Breast epithelium (tissue), 4 donors: ENCODE results near the gene CENPP. TPM values are rescaled to one million over a fixed set of nuclear protein-coding genes. Genes with fewer than 3 reads are reported as not detected.

Source experiments
- DNase-seq, 2 donors: peaks; one replicate each; pipeline ENCODE4 v3.0.0-alpha.2; 2019; ENCODE audit warnings: low spot score in 2 of 2
- H3K27ac ChIP-seq, 2 donors: fragments of 200-600 bp; sonication (generic) in 1 of 2; one replicate each; pipeline ENCODE4 v1.5.1; 2016 to 2019; ENCODE audit warnings: mild to moderate bottlenecking in 1 of 2
- H3K27me3 ChIP-seq, 2 donors: fragments of 200-600 bp; sonication (generic) in 1 of 2; one replicate each; pipeline versions ENCODE4 v1.5.1 to v1.6.0; 2017 to 2019; ENCODE audit warnings: control low read depth in 1 of 2, mild to moderate bottlenecking in 1 of 2
- H3K36me3 ChIP-seq: fragments of 200-600 bp; one replicate; pipeline ENCODE4 v1.5.1; 2019
- H3K4me1 ChIP-seq, 2 donors: fragments of 200-600 bp; sonication (generic); one replicate each; pipeline ENCODE4 v1.5.1; 2016 to 2019; ENCODE audit warnings: control low read depth in 1 of 2
- H3K4me3 ChIP-seq, 3 donors: fragments of 200-600 bp; sonication (generic); 1 replicate in 2 of 3; 2 replicates in 1 of 3; pipeline ENCODE4 v1.5.1; 2016 to 2019; ENCODE audit warnings: mild to moderate bottlenecking in 3 of 3, moderate library complexity in 2 of 3
- H3K9me3 ChIP-seq, 2 donors: fragments of 200-600 bp; sonication (generic) in 1 of 2; one replicate each; pipeline ENCODE4 v1.5.1; 2016 to 2019; ENCODE audit warnings: control low read depth in 1 of 2
- CTCF ChIP-seq, 3 donors: fragments of 450-650 bp; IDR thresholded peaks; one replicate each; pipeline ENCODE4 v1.5.1; 2016 to 2017; ENCODE audit warnings: antibody characterized with exemption in 3 of 3, mild to moderate bottlenecking in 3 of 3, moderate library complexity in 3 of 3
- POLR2A ChIP-seq: fragments of 450-650 bp; IDR thresholded peaks from one replicate; pipeline ENCODE4 v1.6.1; 2016; ENCODE audit warnings: antibody characterized with exemption, mild to moderate bottlenecking, moderate library complexity
- POLR2AphosphoS5 ChIP-seq, 3 donors: sonication (generic); formaldehyde crosslinking; IDR thresholded peaks; one replicate each; pipeline ENCODE4 v1.6.1; 2017; ENCODE audit warnings: antibody characterized with exemption in 3 of 3
- intact Hi-C: fragments of 100-400 bp; cut with DNase I; formaldehyde crosslinking; loops from one replicate; pipeline ENCODE4 v1.15.1; 2023; ENCODE audit warnings: low total_unique reads
- total RNA-seq, 3 donors: library from RNA; depleted of rRNA; stranded (reverse); fragments of >200 nt; gene quantifications; one replicate each; pipeline ENCODE4 v1.1.0, GENCODE V29; 2016

CENPP gene
- total RNA-seq, 3 donors from 2014 or later, result 3.9 to 6.1 (median 4.5) TPM

- Histone ChIP-seq H3K9me3 (no peaks in the 10 kb centered on the region), H3K36me3 (peaks cover 4% of the 10 kb centered on the region), H3K27me3 (no peaks in the 10 kb centered on the region), H3K4me3 (no peak overlapping the region), H3K4me1 (no peaks in the 10 kb centered on the region), H3K27ac (no peak overlapping the region)
- TF ChIP-seq POLR2A, result no peak
- no peak for TF ChIP-seq CTCF (IDR thresholded peaks at IDR 0.05)
- TF ChIP-seq POLR2AphosphoS5 (IDR thresholded peaks at IDR 0.05), result no peak
- DNase-seq, result no peak
- intact Hi-C loops, result no loop called here
Observed at GRCh38 chr9:92312887-92313623, 12.7 kb upstream of the CENPP start.

GRCh38 chr9:92313624-92314012 lies 12.1 kb upstream of the CENPP start:
- intact Hi-C loops, result no loop called here
- no peak for DNase-seq
- Histone ChIP-seq H3K9me3 (no peaks in the 10 kb centered on the region), H3K4me3 (no peak overlapping the region), H3K27me3 (no peaks in the 10 kb centered on the region), H3K27ac (no peak overlapping the region), H3K36me3 (peaks cover 4% of the 10 kb centered on the region), H3K4me1 (no peaks in the 10 kb centered on the region)
- TF ChIP-seq POLR2AphosphoS5 (IDR thresholded peaks at IDR 0.05) (no peak), CTCF (IDR thresholded peaks at IDR 0.05) (no peak), POLR2A (no peak)

- no peaks in the 10 kb centered on the region for H3K27me3 ChIP-seq
- intact Hi-C loops, result no loop called here
- no peak overlapping the region for H3K4me3 ChIP-seq
- no peaks in the 10 kb centered on the region for H3K36me3 ChIP-seq
- no peak for DNase-seq
- H3K9me3 ChIP-seq, result no peaks in the 10 kb centered on the region
- H3K4me1 ChIP-seq, result no peaks in the 10 kb centered on the region
- TF ChIP-seq CTCF (IDR thresholded peaks at IDR 0.05) (no peak), POLR2A (no peak), POLR2AphosphoS5 (IDR thresholded peaks at IDR 0.05) (no peak)
- no peak overlapping the region for H3K27ac ChIP-seq
Observed at GRCh38 chr9:92315456-92315855, 10.3 kb upstream of the CENPP start.

- no peaks in the 10 kb centered on the region for H3K36me3 ChIP-seq
- intact Hi-C loops, result no loop called here
- H3K9me3 ChIP-seq, result no peaks in the 10 kb centered on the region
- H3K27ac ChIP-seq, result peak overlapping the region; percentile 98
- peak overlapping the region; percentile 77 to 84 (median 84) for H3K4me3 ChIP-seq
- H3K27me3 ChIP-seq, result no peaks in the 10 kb centered on the region
- TF ChIP-seq CTCF (IDR thresholded peaks at IDR 0.05), result no peak
- TF ChIP-seq POLR2AphosphoS5 (IDR thresholded peaks at IDR 0.05), result no peak
- TF ChIP-seq POLR2A, result no peak
- peaks cover 0 to 4% of the 10 kb centered on the region in 2 donors for H3K4me1 ChIP-seq
- no peak for DNase-seq
Observed at GRCh38 chr9:92324431-92324830, 1.3 kb upstream of the CENPP start.

- no peak for DNase-seq
- H3K27ac ChIP-seq, result peak overlapping the region; percentile 98
- H3K36me3 ChIP-seq, result no peaks in the 10 kb centered on the region
- TF ChIP-seq POLR2AphosphoS5 (IDR thresholded peaks at IDR 0.05), result no peak
- no peak for TF ChIP-seq CTCF (IDR thresholded peaks at IDR 0.05)
- no peak for TF ChIP-seq POLR2A
- no peaks in the 10 kb centered on the region for H3K27me3 ChIP-seq
- H3K4me3 ChIP-seq, result peak overlapping the region; percentile 77 to 84 (median 84)
- peaks cover 0 to 4% of the 10 kb centered on the region in 2 donors for H3K4me1 ChIP-seq
- no peaks in the 10 kb centered on the region for H3K9me3 ChIP-seq
- intact Hi-C loops, result loop anchor here (5.0 kb wide), 1 partner anchor 312 kb away; no protein-coding TSS in a partner anchor
Observed at GRCh38 chr9:92324889-92325268, 874 bp upstream of the CENPP start.
